Kidney (tissue), 14 donors: ENCODE measurements around the gene TRAF7. TPM values are rescaled to one million over a fixed set of nuclear protein-coding genes. Genes with fewer than 3 reads are reported as not detected.

Experiments
- DNase-seq, 5 donors: peaks; one replicate each; pipeline ENCODE4 v3.0.0-alpha.2; 2013 to 2020
- FAIRE-seq: peaks from 2 replicates; lab custom pipeline; 2012; peaks lifted over from hg19 to GRCh38; lab: Jason Lieb, UNC
- H3K27ac ChIP-seq, 2 donors: one replicate each; pipeline ENCODE4 v1.7.0; 2013; ENCODE audit warnings: low read depth in 2 of 2, low read length in 2 of 2, inconsistent platforms in 1 of 2
- H3K27me3 ChIP-seq: one replicate; pipeline ENCODE4 v1.7.1; 2013; ENCODE audit warnings: low read length, inconsistent platforms; ENCODE audit not compliant: control insufficient read depth, insufficient read depth
- H3K36me3 ChIP-seq, 3 donors: one replicate each; pipeline versions ENCODE4 v1.7.0 to v1.7.1; 2013; ENCODE audit warnings: low read length in 3 of 3, control low read depth in 1 of 3, inconsistent platforms in 1 of 3; ENCODE audit not compliant: insufficient read depth in 3 of 3, control insufficient read depth in 2 of 3
- H3K4me1 ChIP-seq, 3 donors: one replicate each; pipeline versions ENCODE4 v1.7.0 to v1.7.1; 2013; ENCODE audit warnings: low read length in 3 of 3, inconsistent platforms in 1 of 3, low read depth in 1 of 3; ENCODE audit not compliant: control insufficient read depth in 2 of 3, insufficient read depth in 2 of 3
- H3K4me3 ChIP-seq, 3 donors: one replicate each; pipeline versions ENCODE4 v1.7.0 to v1.8.1; 2013; ENCODE audit warnings: low read length in 3 of 3, control low read depth in 1 of 3, inconsistent platforms in 1 of 3
- H3K9ac ChIP-seq, 3 donors: one replicate each; pipeline versions ENCODE4 v1.7.0 to v1.7.1; 2013; ENCODE audit warnings: low read length in 3 of 3, control low read depth in 1 of 3, inconsistent platforms in 1 of 3
- H3K9me3 ChIP-seq, 3 donors: one replicate each; pipeline versions ENCODE4 v1.7.0 to v1.7.1; 2013; ENCODE audit warnings: low read length in 3 of 3, control low read depth in 1 of 3, inconsistent platforms in 1 of 3; ENCODE audit not compliant: control insufficient read depth in 2 of 3, insufficient read depth in 1 of 3
- intact Hi-C: fragments of 100-400 bp; cut with DNase I; formaldehyde crosslinking; loops from one replicate; pipeline ENCODE4 v1.11.1; 2022
- polyA plus RNA-seq: library from polyadenylated mRNA; stranded (reverse); fragments of 350-450 nt; fragmentation: Illumina TruSeq; extraction: RNeasy Lipid Tissue Mini Kit (QIAGEN cat#74804); gene quantifications from one replicate; pipeline ENCODE4 v1.2.3, GENCODE V29; 2014; ENCODE audit warnings: low read depth, low replicate concordance; ENCODE audit not compliant: insufficient read depth
- total RNA-seq: library from RNA; stranded (reverse); fragmentation: NEBNext Ultra II Directional; extraction: Animal tissue kit (Norgen Biotek cat#: 25700); gene quantifications from one replicate; pipeline ENCODE4 v1.2.1, GENCODE V29; 2021
- TF ChIP-seq, protein P1 (sequence below): IDR thresholded peaks from 3 replicates; pipeline ENCODE4 v1.5.1; 2012; ENCODE audit warnings: mild to moderate bottlenecking, moderate library complexity, borderline replicate concordance; ENCODE audit not compliant: insufficient read depth; ENCODE audit errors: extremely low read depth
- donor health status: control.
- donor health status: control.
- donor health status: control.
- donor health status: control.
- donor health status: control.
- donor health status: DM: yes; HTN: yes; CAD: no.
- donor health status: Normal renal cell carcinoma (clear cell type).

TRAF7 gene
- total and polyA plus RNA-seq, 2 donors from 2014 or later, result 26.1 to 66.8 TPM

DNA sequence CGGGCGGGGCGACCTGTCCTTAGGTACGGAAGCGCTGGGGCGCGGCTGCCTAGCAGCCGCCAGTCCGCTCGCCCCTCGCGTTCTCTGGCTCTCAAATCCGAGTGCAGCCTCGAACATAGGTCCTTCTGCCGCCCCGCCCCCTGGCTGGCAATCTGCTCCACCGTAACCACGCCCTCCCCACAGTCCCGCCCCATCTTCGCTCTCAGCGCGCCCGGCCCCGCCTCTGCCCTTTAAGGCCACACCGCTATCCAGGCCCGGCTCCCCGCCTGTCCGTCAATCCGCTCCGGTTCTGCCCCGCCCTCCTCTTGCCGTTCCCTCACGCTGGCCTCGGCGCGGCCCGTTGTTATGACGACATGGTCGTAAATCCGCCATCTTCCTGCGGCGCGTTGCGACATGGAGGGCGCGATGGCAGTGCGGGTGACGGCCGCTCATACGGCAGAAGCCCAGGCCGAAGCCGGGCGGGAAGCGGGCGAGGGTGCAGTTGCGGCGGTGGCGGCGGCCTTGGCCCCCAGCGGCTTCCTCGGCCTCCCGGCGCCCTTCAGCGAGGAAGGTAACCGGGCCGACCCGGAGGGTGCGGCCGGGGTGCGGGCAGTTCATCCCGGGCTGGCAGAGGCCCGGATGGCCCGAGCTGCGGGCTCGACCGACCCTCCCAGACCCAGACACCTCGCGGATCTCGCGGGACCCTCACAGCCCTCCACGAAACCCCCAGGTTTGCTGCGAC lies 67.8 kb downstream of the TRAF7 start, which contains the start of gene E4F1:
Gene E4F1 (plus strand): TSS at position 371 of the 721 bp plus-strand sequence. CDS start 23 bp downstream, at position 394.
- DNase-seq (peak; percentile 99 to 100 (median 100)), FAIRE-seq (peak; percentile 46)
- H3K27me3 ChIP-seq, result no peaks in the 10 kb centered on the region
- peak within 1 kb of the TSS; percentile 65 to 69 for H3K27ac ChIP-seq
- H3K9me3 ChIP-seq, result no peaks in the 10 kb centered on the region
- intact Hi-C loops, result no loop called here
- no peaks in the 10 kb centered on the region for H3K36me3 ChIP-seq
- peak within 1 kb of the TSS; percentile 47 to 96 (median 55) for H3K9ac ChIP-seq
- TF ChIP-seq, protein P1, sequence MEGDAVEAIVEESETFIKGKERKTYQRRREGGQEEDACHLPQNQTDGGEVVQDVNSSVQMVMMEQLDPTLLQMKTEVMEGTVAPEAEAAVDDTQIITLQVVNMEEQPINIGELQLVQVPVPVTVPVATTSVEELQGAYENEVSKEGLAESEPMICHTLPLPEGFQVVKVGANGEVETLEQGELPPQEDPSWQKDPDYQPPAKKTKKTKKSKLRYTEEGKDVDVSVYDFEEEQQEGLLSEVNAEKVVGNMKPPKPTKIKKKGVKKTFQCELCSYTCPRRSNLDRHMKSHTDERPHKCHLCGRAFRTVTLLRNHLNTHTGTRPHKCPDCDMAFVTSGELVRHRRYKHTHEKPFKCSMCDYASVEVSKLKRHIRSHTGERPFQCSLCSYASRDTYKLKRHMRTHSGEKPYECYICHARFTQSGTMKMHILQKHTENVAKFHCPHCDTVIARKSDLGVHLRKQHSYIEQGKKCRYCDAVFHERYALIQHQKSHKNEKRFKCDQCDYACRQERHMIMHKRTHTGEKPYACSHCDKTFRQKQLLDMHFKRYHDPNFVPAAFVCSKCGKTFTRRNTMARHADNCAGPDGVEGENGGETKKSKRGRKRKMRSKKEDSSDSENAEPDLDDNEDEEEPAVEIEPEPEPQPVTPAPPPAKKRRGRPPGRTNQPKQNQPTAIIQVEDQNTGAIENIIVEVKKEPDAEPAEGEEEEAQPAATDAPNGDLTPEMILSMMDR, result no peak
- peak within 1 kb of the TSS; percentile 54 to 71 (median 70) for H3K4me3 ChIP-seq
- peaks cover 0 to 6% (median 3%) of the 10 kb centered on the region in 3 donors for H3K4me1 ChIP-seq

DNA sequence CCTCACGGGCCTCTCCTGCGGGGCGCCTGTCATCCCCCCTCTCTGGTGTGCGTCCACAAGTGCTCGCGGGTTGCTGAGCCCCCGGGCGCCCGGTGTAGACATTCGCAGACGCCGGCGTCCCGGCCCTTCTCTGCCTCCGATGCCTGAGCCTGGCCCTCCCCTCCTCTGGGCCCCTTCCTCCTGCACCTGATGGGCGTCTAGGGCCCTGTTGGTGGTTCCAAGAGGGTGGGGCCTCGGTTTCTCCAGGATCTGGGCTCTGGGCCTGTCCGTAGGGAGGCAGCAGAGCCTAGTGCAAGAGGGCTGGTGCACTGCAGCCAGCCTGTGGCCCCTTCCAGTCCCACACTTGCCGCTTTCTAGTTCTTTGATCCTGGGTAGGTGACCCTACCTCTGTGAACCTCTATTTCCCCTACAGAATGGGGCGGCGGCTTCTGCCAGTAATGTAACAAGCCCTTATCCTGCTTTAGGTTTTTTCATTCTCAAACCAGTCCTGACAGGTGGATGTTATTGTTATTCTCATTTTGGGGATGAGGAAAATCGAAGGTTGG lies 68.4 kb downstream of the TRAF7 start:
- TF ChIP-seq, protein P1, result no peak
- H3K9ac ChIP-seq, result peak overlapping the region; percentile 47 to 96 (median 55)
- H3K27ac ChIP-seq, result peak overlapping the region; percentile 65 to 69
- peak overlapping the region; percentile 54 to 71 (median 70) for H3K4me3 ChIP-seq
- peaks cover 0 to 6% (median 3%) of the 10 kb centered on the region in 3 donors for H3K4me1 ChIP-seq
- FAIRE-seq (no peak), DNase-seq (peak in 4 of 5 donors; percentile 46 to 87 (median 55))
- intact Hi-C loops, result no loop called here
- peaks cover 0 to 5% (median 0%) of the 10 kb centered on the region in 3 donors for H3K36me3 ChIP-seq
- no peaks in the 10 kb centered on the region for H3K27me3 ChIP-seq
- H3K9me3 ChIP-seq, result no peaks in the 10 kb centered on the region

- Histone ChIP-seq H3K27me3 (no peaks in the 10 kb centered on the region), H3K9me3 (no peaks in the 10 kb centered on the region), H3K36me3 (peaks cover 0 to 15% (median 3%) of the 10 kb centered on the region in 3 donors), H3K27ac (no peak overlapping the region), H3K9ac (no peak overlapping the region), H3K4me3 (no peak overlapping the region), H3K4me1 (peaks cover 0 to 6% (median 3%) of the 10 kb centered on the region in 3 donors)
- no peak for DNase-seq
- no peak for FAIRE-seq
- intact Hi-C loops, result no loop called here
- TF ChIP-seq, protein P1, result no peak
Observed at GRCh38 chr16:2226245-2226793, 70.7 kb downstream of the TRAF7 start.
